Activated CD4-positive, alpha-beta T cell treated with anti-CD3 and anti-CD28 coated beads for 1 hour (primary cell): Measurements from ENCODE around the gene IP6K3.

Source experiments
- DNase-seq: peaks from one replicate; pipeline ENCODE4 v3.0.0-alpha.2; 2020

IP6K3 gene

GRCh38 chr6:33746651-33747100 lies at the start of gene IP6K3:
Gene IP6K3, minus strand, starts transcription at chr6:33746905. Its CDS starts 11,429 bp downstream, at chr6:33735476.
- DNase-seq: no peak

- no peak for DNase-seq
These were observed 48.4 kb upstream of the IP6K3 start for GRCh38 chr6:33794910-33795623.

DNA sequence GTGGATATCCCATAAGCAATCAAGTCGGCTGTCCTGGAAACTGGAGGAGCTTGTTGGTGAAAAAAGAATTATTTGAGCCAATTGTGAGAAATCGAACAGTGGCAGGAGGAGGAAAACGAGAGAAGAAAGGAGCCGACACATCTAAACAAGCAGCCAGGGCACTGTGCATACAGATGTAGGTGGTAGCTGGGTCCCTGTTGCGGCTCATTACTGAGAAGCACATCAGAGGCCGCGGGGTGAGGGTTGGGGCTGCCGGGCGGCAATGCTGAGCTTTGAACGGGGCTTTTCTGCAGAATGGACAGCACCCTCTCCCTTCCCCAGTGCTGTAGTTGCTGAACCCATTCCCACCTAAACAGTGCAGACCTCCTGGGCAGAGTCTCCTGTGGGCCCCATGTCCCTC lies 46.3 kb upstream of the IP6K3 start:
- no peak for DNase-seq

- no peak for DNase-seq
These were observed 44.9 kb upstream of the IP6K3 start for GRCh38 chr6:33791620-33792019.

GRCh38 chr6:33790910-33791309 lies 44.2 kb upstream of the IP6K3 start:
- no peak for DNase-seq

DNA sequence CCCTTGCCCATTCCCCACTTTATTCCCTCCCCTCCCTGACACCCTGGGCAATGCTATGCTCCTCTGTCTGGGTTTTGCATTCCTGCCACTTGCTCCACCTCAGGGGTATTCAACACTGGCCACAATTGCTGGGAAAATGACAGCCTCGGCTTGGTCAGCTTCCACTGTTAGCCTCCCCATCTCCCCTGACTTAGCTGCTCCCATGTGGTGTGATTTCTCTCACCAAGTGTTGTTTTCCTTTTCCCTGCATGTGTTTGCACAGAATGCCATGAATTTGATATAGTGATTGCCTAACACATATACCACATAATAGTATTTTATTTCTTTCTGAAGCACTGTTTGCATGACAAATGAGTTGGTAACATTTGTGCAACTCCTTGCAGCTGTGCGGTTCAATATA lies 43.7 kb upstream of the IP6K3 start:
- no peak for DNase-seq

- no peak for DNase-seq
These were observed 42.8 kb upstream of the IP6K3 start for GRCh38 chr6:33789550-33789895.

- peak; percentile 87 for DNase-seq
These were observed 42.2 kb upstream of the IP6K3 start, which contains the start of gene LEMD2 for GRCh38 chr6:33788694-33789549. Gene LEMD2, minus strand, starts transcription at chr6:33789130. Its CDS starts 14 bp downstream, at chr6:33789116.

DNA sequence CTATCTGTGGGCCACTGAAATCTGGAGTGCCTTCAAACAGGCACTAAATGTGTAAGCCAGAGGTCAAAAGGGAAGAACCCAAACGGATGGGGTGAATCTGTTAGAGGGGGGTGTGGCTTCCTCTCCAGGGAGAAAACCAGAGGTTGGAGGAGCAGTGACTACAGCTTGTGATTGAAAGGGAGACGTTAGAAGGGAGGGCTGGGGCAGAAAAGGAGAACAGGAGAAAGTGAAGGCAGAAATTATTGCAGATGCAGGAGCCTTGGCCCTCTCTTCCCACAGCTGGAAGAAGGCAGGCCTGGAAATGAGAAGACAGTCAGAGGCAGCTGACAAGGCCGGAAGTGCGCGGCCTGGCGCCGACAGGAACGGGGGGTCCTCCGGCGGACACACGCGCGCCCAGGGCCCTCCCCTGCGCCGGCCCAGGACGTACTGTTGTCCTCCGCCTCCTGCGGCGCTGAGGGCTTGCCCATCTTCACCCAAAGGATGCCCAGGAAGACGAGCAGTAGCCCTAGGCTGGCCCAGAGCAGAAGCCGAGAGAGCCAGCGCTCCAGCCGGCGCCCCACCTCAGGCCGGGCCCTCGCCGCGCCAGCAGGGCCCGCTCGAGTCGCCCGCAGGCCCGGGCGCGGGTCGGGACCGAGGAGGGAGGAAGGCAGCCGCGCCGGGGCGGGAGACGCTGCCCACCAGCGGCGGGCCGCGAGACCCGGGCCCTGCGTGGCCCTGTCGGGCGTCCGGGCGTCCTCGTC lies 41.4 kb upstream of the IP6K3 start:
- DNase-seq: peak; percentile 18

GRCh38 chr6:33787346-33787953 lies 40.7 kb upstream of the IP6K3 start:
- no peak for DNase-seq

GRCh38 chr6:33786736-33787135 lies 40.0 kb upstream of the IP6K3 start:
- no peak for DNase-seq

DNA sequence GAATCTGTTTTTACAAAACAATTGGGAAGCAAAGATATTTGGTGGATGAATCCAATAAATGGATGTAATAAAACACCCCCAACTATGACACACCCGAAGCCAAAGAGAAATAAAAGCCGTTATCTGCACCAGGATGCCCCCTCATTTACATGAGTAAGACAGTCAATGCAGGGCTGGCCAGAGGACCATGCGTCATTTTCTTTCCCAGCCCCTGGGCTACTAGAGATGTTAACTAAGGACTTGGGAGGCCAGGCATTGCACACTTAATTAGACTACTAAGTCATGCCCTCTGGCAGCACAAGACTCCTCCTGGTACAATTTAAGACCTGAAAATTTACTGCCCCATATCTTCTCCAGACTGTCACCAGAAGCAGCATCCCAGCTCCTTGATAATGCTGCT lies 39.1 kb upstream of the IP6K3 start:
- DNase-seq: no peak

- no peak for DNase-seq
These were observed 38.1 kb upstream of the IP6K3 start for GRCh38 chr6:33784787-33785186.

GRCh38 chr6:33783781-33784520 lies 37.2 kb upstream of the IP6K3 start:
- DNase-seq: no peak

GRCh38 chr6:33782561-33782960 lies 35.9 kb upstream of the IP6K3 start:
- no peak for DNase-seq

GRCh38 chr6:33781131-33781975 lies 34.6 kb upstream of the IP6K3 start:
- no peak for DNase-seq

GRCh38 chr6:33779895-33780294 lies 33.2 kb upstream of the IP6K3 start:
- no peak for DNase-seq

- no peak for DNase-seq
These were observed 32.6 kb upstream of the IP6K3 start for GRCh38 chr6:33779290-33779689.

DNA sequence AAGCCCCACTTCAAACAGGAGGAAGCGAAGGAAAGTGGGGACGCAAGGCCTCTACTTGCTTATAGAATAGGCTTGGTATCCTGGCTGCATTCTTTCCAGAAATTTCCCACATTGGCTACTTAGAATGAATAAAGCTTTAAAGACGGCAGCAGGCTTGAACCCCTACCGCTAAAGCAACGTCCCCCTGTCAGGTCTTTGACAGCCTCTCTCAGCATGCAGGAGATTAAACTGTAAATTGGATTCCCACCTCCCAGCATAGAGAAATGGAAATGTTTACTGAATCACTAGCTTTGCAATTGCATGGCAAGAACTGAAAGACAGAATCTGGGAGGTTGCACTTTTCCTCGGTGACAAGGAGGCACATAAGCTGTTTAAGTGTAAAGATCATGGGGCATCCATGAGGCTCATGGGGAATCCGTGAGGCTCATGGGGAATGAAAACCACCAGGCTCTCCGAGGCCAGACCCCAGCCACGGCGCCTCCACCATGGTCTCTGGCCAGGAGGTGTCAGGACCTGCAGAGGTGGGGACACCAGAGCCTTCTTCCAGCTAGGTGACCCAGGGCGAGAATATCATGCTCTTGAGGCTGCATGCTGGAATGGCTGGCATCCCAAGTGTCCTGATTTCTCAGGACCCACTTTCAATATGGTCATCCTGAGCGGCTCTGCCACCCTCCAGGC lies 31.9 kb upstream of the IP6K3 start:
- DNase-seq: no peak
